Breast epithelium (tissue), 4 donors: Measurements from ENCODE around the gene PIGT. TPM values are rescaled to one million over a fixed set of nuclear protein-coding genes. Genes with fewer than 3 reads are reported as not detected.
A peak's percentile ranks its signal among the peaks of the same experiment; 100 is the strongest.

Experiments
- DNase-seq, 2 donors: peaks; one replicate each; pipeline ENCODE4 v3.0.0-alpha.2; 2019; ENCODE audit warnings: low spot score in 2 of 2
- H3K27ac ChIP-seq, 2 donors: fragments of 200-600 bp; sonication (generic) in 1 of 2; one replicate each; pipeline ENCODE4 v1.5.1; 2016 to 2019; ENCODE audit warnings: mild to moderate bottlenecking in 1 of 2
- H3K27me3 ChIP-seq, 2 donors: fragments of 200-600 bp; sonication (generic) in 1 of 2; one replicate each; pipeline versions ENCODE4 v1.5.1 to v1.6.0; 2017 to 2019; ENCODE audit warnings: control low read depth in 1 of 2, mild to moderate bottlenecking in 1 of 2
- H3K36me3 ChIP-seq: fragments of 200-600 bp; one replicate; pipeline ENCODE4 v1.5.1; 2019
- H3K4me1 ChIP-seq, 2 donors: fragments of 200-600 bp; sonication (generic); one replicate each; pipeline ENCODE4 v1.5.1; 2016 to 2019; ENCODE audit warnings: control low read depth in 1 of 2
- H3K4me3 ChIP-seq, 3 donors: fragments of 200-600 bp; sonication (generic); 1 replicate in 2 of 3; 2 replicates in 1 of 3; pipeline ENCODE4 v1.5.1; 2016 to 2019; ENCODE audit warnings: mild to moderate bottlenecking in 3 of 3, moderate library complexity in 2 of 3
- H3K9me3 ChIP-seq, 2 donors: fragments of 200-600 bp; sonication (generic) in 1 of 2; one replicate each; pipeline ENCODE4 v1.5.1; 2016 to 2019; ENCODE audit warnings: control low read depth in 1 of 2
- POLR2A ChIP-seq: fragments of 450-650 bp; IDR thresholded peaks from one replicate; pipeline ENCODE4 v1.6.1; 2016; ENCODE audit warnings: antibody characterized with exemption, mild to moderate bottlenecking, moderate library complexity
- POLR2AphosphoS5 ChIP-seq, 3 donors: sonication (generic); formaldehyde crosslinking; IDR thresholded peaks; one replicate each; pipeline ENCODE4 v1.6.1; 2017; ENCODE audit warnings: antibody characterized with exemption in 3 of 3
- intact Hi-C: fragments of 100-400 bp; cut with DNase I; formaldehyde crosslinking; loops from one replicate; pipeline ENCODE4 v1.15.1; 2023; ENCODE audit warnings: low total_unique reads
- total RNA-seq, 3 donors: library from RNA; depleted of rRNA; stranded (reverse); fragments of >200 nt; gene quantifications; one replicate each; pipeline ENCODE4 v1.1.0, GENCODE V29; 2016
- TF ChIP-seq, protein P1 (sequence below), 3 donors: fragments of 450-650 bp; IDR thresholded peaks; one replicate each; pipeline ENCODE4 v1.5.1; 2016 to 2017; ENCODE audit warnings: antibody characterized with exemption in 3 of 3, mild to moderate bottlenecking in 3 of 3, moderate library complexity in 3 of 3

The PIGT gene
- total RNA-seq, 3 donors from 2014 or later = 74.1 to 103 (median 76.7) TPM

- H3K27ac ChIP-seq = no peak overlapping the region
- no peak for DNase-seq
- no peaks in the 10 kb centered on the region for H3K4me1 ChIP-seq
- H3K36me3 ChIP-seq = no peaks in the 10 kb centered on the region
- no peak overlapping the region for H3K4me3 ChIP-seq
- no peaks in the 10 kb centered on the region for H3K27me3 ChIP-seq
- TF ChIP-seq POLR2AphosphoS5 (IDR thresholded peaks at IDR 0.05) = no peak
- TF ChIP-seq, protein P1, sequence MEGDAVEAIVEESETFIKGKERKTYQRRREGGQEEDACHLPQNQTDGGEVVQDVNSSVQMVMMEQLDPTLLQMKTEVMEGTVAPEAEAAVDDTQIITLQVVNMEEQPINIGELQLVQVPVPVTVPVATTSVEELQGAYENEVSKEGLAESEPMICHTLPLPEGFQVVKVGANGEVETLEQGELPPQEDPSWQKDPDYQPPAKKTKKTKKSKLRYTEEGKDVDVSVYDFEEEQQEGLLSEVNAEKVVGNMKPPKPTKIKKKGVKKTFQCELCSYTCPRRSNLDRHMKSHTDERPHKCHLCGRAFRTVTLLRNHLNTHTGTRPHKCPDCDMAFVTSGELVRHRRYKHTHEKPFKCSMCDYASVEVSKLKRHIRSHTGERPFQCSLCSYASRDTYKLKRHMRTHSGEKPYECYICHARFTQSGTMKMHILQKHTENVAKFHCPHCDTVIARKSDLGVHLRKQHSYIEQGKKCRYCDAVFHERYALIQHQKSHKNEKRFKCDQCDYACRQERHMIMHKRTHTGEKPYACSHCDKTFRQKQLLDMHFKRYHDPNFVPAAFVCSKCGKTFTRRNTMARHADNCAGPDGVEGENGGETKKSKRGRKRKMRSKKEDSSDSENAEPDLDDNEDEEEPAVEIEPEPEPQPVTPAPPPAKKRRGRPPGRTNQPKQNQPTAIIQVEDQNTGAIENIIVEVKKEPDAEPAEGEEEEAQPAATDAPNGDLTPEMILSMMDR (IDR thresholded peaks at IDR 0.05) = no peak
- no peak for TF ChIP-seq POLR2A
- intact Hi-C loops = no loop called here
- peaks cover 8 to 9% of the 10 kb centered on the region in 2 donors for H3K9me3 ChIP-seq
These were observed 16.9 kb upstream of the PIGT start for GRCh38 chr20:45399018-45399417.

GRCh38 chr20:45400346-45401031, 15.5 kb upstream of the PIGT start:
- intact Hi-C loops = no loop called here
- Histone ChIP-seq H3K4me1 (no peaks in the 10 kb centered on the region), H3K36me3 (no peaks in the 10 kb centered on the region), H3K4me3 (no peak overlapping the region), H3K27ac (no peak overlapping the region), H3K27me3 (no peaks in the 10 kb centered on the region), H3K9me3 (peaks cover 8 to 9% of the 10 kb centered on the region in 2 donors)
- no peak for DNase-seq
- TF ChIP-seq POLR2AphosphoS5 (IDR thresholded peaks at IDR 0.05) = no peak
- TF ChIP-seq, protein P1 (IDR thresholded peaks at IDR 0.05) = no peak
- TF ChIP-seq POLR2A = no peak

GRCh38 chr20:45402946-45403345, 13.0 kb upstream of the PIGT start:
- Histone ChIP-seq H3K9me3 (peaks cover 8 to 9% of the 10 kb centered on the region in 2 donors), H3K4me3 (no peak overlapping the region), H3K36me3 (no peaks in the 10 kb centered on the region), H3K4me1 (no peaks in the 10 kb centered on the region), H3K27me3 (no peaks in the 10 kb centered on the region), H3K27ac (no peak overlapping the region)
- no peak for DNase-seq
- TF ChIP-seq POLR2A = no peak
- no peak for TF ChIP-seq POLR2AphosphoS5 (IDR thresholded peaks at IDR 0.05)
- TF ChIP-seq, protein P1 (IDR thresholded peaks at IDR 0.05) = no peak
- intact Hi-C loops = no loop called here

DNA sequence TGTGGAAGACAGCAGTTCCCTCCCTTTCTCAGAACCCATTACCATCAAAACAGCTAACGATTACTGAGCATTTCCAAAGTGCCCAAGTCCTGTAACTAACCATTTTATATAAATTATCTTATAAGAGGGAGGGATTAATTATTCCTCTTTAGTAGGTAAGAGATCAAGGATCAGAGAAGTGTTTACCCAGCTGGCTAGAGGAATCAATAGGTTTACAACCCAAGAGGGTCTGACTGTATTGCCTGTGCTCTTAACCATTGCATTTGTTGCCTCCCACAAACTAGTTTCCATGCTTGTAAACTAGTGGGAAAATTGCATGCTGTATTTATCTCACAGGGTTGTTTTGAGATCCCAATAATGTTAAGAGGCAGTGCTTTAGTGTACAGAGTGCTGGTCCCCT, 11.5 kb upstream of the PIGT start:
- TF ChIP-seq POLR2AphosphoS5 (IDR thresholded peaks at IDR 0.05) = no peak
- no peak for TF ChIP-seq POLR2A
- TF ChIP-seq, protein P1 (IDR thresholded peaks at IDR 0.05) = no peak
- H3K27ac ChIP-seq = no peak overlapping the region
- intact Hi-C loops = no loop called here

DNA sequence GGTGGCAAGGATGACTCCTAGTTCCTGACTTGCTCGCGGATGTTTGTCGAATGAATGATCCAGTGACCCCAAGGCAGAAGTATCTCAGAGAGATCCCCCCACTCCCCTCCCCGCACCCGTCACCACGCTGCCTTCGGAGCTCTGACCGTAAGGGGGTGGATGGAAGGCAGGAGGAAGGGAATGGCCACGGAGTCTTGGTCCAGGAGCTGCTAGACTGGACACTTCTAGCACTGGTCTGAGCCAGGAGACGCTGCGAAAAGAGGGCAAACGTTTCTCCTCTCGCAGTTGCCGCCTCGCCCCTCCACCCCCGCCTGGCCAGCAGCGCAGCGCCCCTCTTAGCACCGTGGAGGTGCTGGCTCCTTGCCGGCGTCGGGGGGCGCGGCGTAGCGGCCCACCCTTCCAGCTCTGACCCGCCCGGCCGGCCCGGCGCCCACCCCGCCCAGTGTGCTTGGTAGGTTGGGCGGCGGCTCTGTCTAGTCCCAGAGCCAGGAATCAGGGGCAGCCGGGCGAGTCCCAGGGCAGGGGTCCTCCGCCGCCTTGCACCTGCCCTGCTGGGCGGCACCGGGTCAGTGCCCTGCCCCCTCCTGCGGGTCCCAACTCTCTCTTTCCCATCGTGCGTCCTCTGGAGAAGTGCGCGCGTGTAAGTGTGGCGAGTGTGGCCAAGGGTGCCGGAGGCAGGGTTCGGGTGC, 10.2 kb upstream of the PIGT start:
- Histone ChIP-seq H3K27ac (peak overlapping the region; percentile 93), H3K4me3 (peak overlapping the region; percentile 62 to 90 (median 88)), H3K27me3 (no peaks in the 10 kb centered on the region), H3K4me1 (no peaks in the 10 kb centered on the region), H3K9me3 (peaks cover 3 to 4% of the 10 kb centered on the region in 2 donors), H3K36me3 (no peaks in the 10 kb centered on the region)
- no peak for DNase-seq
- intact Hi-C loops = no loop called here
- TF ChIP-seq, protein P1 (IDR thresholded peaks at IDR 0.05) = no peak
- TF ChIP-seq POLR2AphosphoS5 (IDR thresholded peaks at IDR 0.05) = peak in 1 of 3 donors; percentile 3

More for the DNA sequence above, 11.5 kb upstream of the PIGT start:
- Histone ChIP-seq H3K4me1 (no peaks in the 10 kb centered on the region), H3K27me3 (no peaks in the 10 kb centered on the region), H3K9me3 (peaks cover 8 to 9% of the 10 kb centered on the region in 2 donors), H3K4me3 (no peak overlapping the region), H3K36me3 (no peaks in the 10 kb centered on the region)
- no peak for DNase-seq
